Psoas muscle (tissue), 8 donors: ENCODE results near the gene PEPD. TPM values are rescaled to one million over a fixed set of nuclear protein-coding genes. Genes with fewer than 3 reads are reported as not detected.
"Not testable (repeated sequence)": the region's sequence is repeated elsewhere in the genome, so short reads cannot be mapped to it uniquely, and the experiment has no call there.

ENCODE experiments used
- ATAC-seq, 4 donors: fragments of 200-7000 bp; cut with Tn5 transposase; one replicate each; pipeline ENCODE4 v1.9.1; 2020; ENCODE audit warnings: moderate library complexity in 3 of 4, mild to moderate bottlenecking in 2 of 4
- DNase-seq, 2 donors: peaks; one replicate each; pipeline ENCODE4 v3.0.0-alpha.2; 2020
- H3K27ac ChIP-seq: fragments of 200-600 bp; one replicate; pipeline ENCODE4 v1.8.0; 2022
- H3K27me3 ChIP-seq, 3 donors: fragments of 200-600 bp in 1 of 3; one replicate each; pipeline versions ENCODE4 v1.6.1 to v1.8.0; 2013 to 2022; ENCODE audit warnings: low read length in 2 of 3, mild to moderate bottlenecking in 2 of 3, moderate library complexity in 1 of 3; ENCODE audit not compliant: insufficient read depth in 3 of 3
- H3K36me3 ChIP-seq, 2 donors: fragments of 200-600 bp in 1 of 2; one replicate each; pipeline versions ENCODE4 v1.6.1 to v1.8.0; 2013 to 2022; ENCODE audit warnings: low read depth in 1 of 2, mild to moderate bottlenecking in 1 of 2, moderate library complexity in 1 of 2; ENCODE audit not compliant: insufficient read depth in 1 of 2
- H3K4me1 ChIP-seq: fragments of 200-600 bp; one replicate; pipeline ENCODE4 v1.8.0; 2022
- H3K4me3 ChIP-seq: fragments of 200-600 bp; one replicate; pipeline ENCODE4 v1.8.0; 2022; ENCODE audit warnings: mild to moderate bottlenecking
- H3K9me3 ChIP-seq: fragments of 200-600 bp; one replicate; pipeline ENCODE4 v1.8.0; 2022
- WGBS, 3 donors: extraction: QIAGEN DNeasy Blood & Tissue Kit; methylation state at CpG; one replicate each; pipeline versions ENCODE4 v1.1.6 to v1.1.7; 2013; 5-methylcytosine and 5-hydroxymethylcytosine counted together
- intact Hi-C, 2 donors: fragments of 100-400 bp; cut with DNase I; formaldehyde crosslinking; loops; one replicate each; pipeline versions ENCODE4 v1.11.0 to v1.14.2; 2022
- polyA plus RNA-seq, 3 donors: library from polyadenylated mRNA; stranded (reverse); fragments of 200-250 nt; gene quantifications; one replicate each; pipeline ENCODE4 v1.2.3, GENCODE V29; 2013
- total RNA-seq, 4 donors: library from RNA; stranded (reverse); fragmentation: NEBNext Ultra II Directional in 2 of 4; extraction: Animal tissue kit (Norgen Biotek cat#: 25700) in 2 of 4; gene quantifications; one replicate each; pipeline versions ENCODE4 v1.2.1 to v1.2.4, GENCODE V29; 2021 to 2023
- TF ChIP-seq, protein P1 (sequence below): fragments of 200-600 bp; IDR thresholded peaks from one replicate; pipeline ENCODE4 v1.8.0; 2022; ENCODE audit warnings: antibody characterized with exemption
- donor health status: healthy with polysubstance abuse.
- donor health status: DM: no; HTN: no; CAD: no; lungs with moderate emphysema.
- donor health status: Bipolar disorder and iron deficiency.
- donor health status: healthy.
- donor health status: DM: yes; HTN: yes; CAD: no.
- donor health status: DM: no; HTN: no; CAD: no.
- donor health status: DM: no; HTN: no; CAD: no.
- donor health status: DM: yes; HTN: yes; CAD: no.

The PEPD gene
- total and polyA plus RNA-seq, 7 donors, result 26.3 to 40.2 (median 35.1) TPM

DNA sequence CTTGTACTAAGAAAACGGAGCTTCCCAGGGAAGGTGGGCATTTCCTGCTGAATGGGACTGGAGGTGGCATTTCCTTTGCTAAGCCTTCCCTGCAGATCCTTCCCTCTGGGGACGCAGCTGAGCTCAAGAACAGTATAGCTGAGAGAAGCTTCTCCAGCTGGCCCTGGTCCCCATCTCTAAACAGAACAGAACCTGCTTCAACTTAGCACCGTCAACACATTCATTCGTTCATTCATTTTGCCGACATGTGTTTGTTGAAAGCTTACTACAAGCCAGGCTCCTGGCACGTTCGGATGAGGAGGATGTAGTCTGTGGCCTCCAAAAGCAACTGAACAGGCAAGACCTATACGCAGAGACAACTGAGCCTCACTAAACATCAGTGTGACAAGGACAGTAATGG lies 36.6 kb upstream of the PEPD start:
- DNase-seq, result no peak
- no peak overlapping the region for H3K4me3 ChIP-seq
- intact Hi-C loops, result no loop called here
- ATAC-seq, result no peak
- H3K27me3 ChIP-seq, result peaks cover 0 to 32% (median 2%) of the 10 kb centered on the region in 3 donors
- H3K27ac ChIP-seq, result no peak overlapping the region
- TF ChIP-seq, protein P1, sequence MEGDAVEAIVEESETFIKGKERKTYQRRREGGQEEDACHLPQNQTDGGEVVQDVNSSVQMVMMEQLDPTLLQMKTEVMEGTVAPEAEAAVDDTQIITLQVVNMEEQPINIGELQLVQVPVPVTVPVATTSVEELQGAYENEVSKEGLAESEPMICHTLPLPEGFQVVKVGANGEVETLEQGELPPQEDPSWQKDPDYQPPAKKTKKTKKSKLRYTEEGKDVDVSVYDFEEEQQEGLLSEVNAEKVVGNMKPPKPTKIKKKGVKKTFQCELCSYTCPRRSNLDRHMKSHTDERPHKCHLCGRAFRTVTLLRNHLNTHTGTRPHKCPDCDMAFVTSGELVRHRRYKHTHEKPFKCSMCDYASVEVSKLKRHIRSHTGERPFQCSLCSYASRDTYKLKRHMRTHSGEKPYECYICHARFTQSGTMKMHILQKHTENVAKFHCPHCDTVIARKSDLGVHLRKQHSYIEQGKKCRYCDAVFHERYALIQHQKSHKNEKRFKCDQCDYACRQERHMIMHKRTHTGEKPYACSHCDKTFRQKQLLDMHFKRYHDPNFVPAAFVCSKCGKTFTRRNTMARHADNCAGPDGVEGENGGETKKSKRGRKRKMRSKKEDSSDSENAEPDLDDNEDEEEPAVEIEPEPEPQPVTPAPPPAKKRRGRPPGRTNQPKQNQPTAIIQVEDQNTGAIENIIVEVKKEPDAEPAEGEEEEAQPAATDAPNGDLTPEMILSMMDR, result no peak
- H3K4me1 ChIP-seq, result peaks cover 7% of the 10 kb centered on the region
- H3K36me3 ChIP-seq, result no peaks in the 10 kb centered on the region
- 53 to 54% (median 53%) methylated on average over 8 of the region's 8 CpGs for WGBS, 3 donors
- H3K9me3 ChIP-seq, result no peaks in the 10 kb centered on the region

DNA sequence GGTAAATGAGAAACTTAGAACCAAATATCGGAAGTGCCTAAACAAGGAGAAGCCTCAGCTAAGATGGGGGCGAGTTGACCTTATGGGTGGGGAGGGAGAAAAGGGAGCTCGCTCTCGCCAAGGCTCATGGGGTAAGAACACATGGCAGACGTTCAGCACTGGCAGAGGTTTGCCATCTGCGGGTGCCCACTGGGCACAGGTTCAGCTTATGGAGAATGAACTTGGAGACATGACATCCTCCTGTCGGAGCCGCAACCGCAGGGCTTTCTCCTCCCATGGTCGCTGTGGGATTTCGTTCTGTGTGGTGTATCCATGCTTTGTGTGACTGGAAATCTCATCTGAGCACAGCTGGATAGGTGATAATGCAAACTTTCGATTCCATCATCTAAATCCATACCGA lies 36.1 kb upstream of the PEPD start:
- ATAC-seq (peak in 1 of 4 donors; percentile 58), DNase-seq (no peak)
- TF ChIP-seq, protein P1, result no peak
- no peaks in the 10 kb centered on the region for H3K9me3 ChIP-seq
- H3K4me1 ChIP-seq, result peaks cover 7% of the 10 kb centered on the region
- H3K27me3 ChIP-seq, result peaks cover 0 to 32% (median 2%) of the 10 kb centered on the region in 3 donors
- intact Hi-C loops, result no loop called here
- no peak overlapping the region for H3K27ac ChIP-seq
- H3K4me3 ChIP-seq, result no peak overlapping the region
- 36 to 39% (median 36%) methylated on average over 13 of the region's 13 CpGs for WGBS, 3 donors
- no peaks in the 10 kb centered on the region for H3K36me3 ChIP-seq

DNA sequence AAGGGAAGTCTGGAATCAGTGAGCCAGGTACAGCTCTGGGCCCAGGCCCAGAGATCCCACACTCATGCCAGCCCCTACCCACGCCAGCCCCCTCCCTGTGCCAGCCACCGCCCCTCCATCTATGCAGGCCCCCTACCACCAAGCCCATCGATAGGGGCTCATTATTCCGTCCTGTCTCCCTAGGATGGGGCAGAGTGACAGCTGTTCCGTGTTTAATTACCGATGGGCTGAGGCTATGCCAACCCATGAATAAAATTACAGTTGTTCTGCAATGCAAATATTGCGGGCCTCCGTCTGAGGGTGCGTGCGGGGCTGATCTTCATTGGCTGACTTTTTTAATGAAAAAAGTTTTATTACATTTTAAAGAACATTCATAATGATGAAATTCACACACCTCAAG lies 35.6 kb upstream of the PEPD start:
- Histone ChIP-seq H3K4me3 (no peak overlapping the region), H3K4me1 (peaks cover 7% of the 10 kb centered on the region), H3K36me3 (no peaks in the 10 kb centered on the region), H3K27me3 (peaks cover 0 to 27% (median 2%) of the 10 kb centered on the region in 3 donors), H3K9me3 (no peaks in the 10 kb centered on the region), H3K27ac (no peak overlapping the region)
- TF ChIP-seq, protein P1, result no peak
- 53 to 59% (median 53%) methylated on average over 10 of the region's 10 CpGs for WGBS, 3 donors
- DNase-seq (no peak), ATAC-seq (no peak)
- intact Hi-C loops, result no loop called here

DNA sequence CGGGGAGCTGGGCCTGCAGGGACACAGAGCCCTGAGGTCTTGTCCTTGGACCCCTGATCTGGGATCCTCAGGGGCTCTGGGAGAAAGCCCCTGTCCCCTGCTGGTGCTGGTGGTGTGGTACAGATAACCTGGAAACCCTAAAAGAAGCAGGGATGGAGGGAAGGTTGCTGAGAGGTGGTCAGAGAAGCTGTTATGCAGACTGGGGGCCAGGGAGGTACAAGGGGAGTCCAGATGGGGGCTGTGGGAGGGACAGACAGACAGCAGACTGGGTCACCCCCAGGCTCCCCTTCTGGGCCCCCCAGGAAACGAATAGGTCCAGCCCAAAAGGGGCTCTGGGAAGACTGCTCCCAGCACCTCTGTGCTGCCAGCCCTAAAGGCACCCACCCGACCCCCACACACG lies 34.7 kb upstream of the PEPD start:
- Histone ChIP-seq H3K4me1 (peaks cover 7% of the 10 kb centered on the region), H3K36me3 (no peaks in the 10 kb centered on the region), H3K27me3 (peaks cover 0 to 22% (median 2%) of the 10 kb centered on the region in 3 donors), H3K27ac (no peak overlapping the region), H3K4me3 (no peak overlapping the region), H3K9me3 (no peaks in the 10 kb centered on the region)
- TF ChIP-seq, protein P1, result no peak
- DNase-seq (no peak), ATAC-seq (no peak)
- intact Hi-C loops, result no loop called here
- 74 to 79% (median 76%) methylated on average over 4 of the region's 4 CpGs for WGBS, 3 donors

DNA sequence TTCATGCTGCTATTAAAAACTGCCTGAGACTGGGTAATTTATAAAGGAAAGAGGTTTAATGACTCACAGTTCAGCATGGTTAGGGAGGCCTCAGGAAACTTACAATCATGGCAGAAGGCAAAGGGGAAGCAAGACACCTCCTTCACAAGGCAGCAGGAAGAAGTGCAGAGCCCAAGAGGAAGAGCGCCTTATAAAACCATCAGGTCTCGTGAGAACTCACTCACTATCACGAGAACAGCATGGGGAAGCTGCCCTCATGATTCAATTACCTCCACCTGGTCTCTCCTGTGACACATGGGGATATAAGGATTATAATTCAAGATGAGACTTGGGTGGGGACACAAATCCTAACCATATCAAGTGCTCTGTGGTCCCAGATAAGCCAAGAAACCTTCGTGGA lies 34.1 kb upstream of the PEPD start:
- H3K4me3 ChIP-seq, H3K27ac ChIP-seq, ATAC-seq, H3K36me3 ChIP-seq, DNase-seq, H3K4me1 ChIP-seq, H3K9me3 ChIP-seq, intact Hi-C loops: not testable (repeated sequence)
- peaks cover 0 to 16% (median 0%) of the 10 kb centered on the region in 3 donors for H3K27me3 ChIP-seq
- 58 to 72% (median 63%) methylated on average over 4 of the region's 4 CpGs for WGBS, 3 donors
